K562 (cell line): ENCODE data around the gene USP5.

ENCODE experiments used
- ELF1 ChIP-seq: fragments of 200-800 bp; sonication (Bioruptor generic); IDR thresholded peaks from 2 replicates; pipeline ENCODE4 v1.6.1; 2016; ENCODE audit warnings: missing genetic modification characterization, missing compliant biosample characterization
- TF ChIP-seq, protein P1 (sequence below): sonication (generic); formaldehyde crosslinking; IDR thresholded peaks from 2 replicates; pipeline ENCODE4 v1.8.1; 2023; ENCODE audit warnings: mild to moderate bottlenecking, missing genetic modification reagents

DNA sequence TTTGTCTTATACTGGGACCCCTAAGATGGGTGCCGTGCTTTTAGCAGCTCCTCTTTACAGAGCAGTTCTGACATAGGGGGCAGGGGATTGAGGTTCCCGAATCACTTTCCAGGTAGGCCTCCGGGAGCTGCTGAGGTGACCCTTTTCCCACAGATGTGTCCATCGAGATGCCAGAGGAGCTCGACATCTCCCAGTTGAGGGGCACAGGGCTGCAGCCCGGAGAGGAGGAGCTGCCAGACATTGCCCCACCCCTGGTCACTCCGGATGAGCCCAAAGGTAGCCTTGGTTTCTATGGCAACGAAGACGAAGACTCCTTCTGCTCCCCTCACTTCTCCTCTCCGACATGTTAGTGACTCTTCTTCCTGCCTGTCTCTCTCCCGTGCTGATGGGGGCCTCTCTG is 11.1 kb downstream of the USP5 start:
- TF ChIP-seq, protein P1, sequence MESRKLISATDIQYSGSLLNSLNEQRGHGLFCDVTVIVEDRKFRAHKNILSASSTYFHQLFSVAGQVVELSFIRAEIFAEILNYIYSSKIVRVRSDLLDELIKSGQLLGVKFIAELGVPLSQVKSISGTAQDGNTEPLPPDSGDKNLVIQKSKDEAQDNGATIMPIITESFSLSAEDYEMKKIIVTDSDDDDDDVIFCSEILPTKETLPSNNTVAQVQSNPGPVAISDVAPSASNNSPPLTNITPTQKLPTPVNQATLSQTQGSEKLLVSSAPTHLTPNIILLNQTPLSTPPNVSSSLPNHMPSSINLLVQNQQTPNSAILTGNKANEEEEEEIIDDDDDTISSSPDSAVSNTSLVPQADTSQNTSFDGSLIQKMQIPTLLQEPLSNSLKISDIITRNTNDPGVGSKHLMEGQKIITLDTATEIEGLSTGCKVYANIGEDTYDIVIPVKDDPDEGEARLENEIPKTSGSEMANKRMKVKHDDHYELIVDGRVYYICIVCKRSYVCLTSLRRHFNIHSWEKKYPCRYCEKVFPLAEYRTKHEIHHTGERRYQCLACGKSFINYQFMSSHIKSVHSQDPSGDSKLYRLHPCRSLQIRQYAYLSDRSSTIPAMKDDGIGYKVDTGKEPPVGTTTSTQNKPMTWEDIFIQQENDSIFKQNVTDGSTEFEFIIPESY (CRISPR knock-in tag) = no peak
- no peak for TF ChIP-seq ELF1
